Measurements from ENCODE around the gene AP1M2.

DNA sequence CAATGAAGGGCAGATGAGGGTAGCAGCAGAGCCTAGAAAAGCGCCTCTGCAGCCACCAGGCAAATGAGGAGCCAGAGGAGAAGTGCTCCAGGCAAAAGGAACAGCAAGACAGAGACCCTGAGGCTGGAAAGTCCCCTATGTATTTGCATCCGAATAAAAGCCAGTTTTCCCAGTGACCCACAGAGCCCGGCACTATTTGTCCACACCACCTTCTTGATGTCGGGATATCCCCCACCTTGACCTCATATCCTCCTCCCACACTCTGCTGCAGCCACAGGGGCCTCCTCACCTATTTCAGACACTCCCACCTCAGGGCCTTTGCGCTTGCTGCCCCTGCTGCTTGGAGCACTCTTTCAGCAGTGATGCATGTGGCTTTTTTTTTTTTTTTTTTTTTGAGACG, 36.8 kb downstream of the AP1M2 start:
- TF ChIP-seq GATA2 (IDR thresholded peaks at IDR 0.05; ENCODE audit: low read depth, low read length) (no peak), GATA3 (IDR thresholded peaks at IDR 0.05; ENCODE audit: low read depth, low read length) (no peak)

Measured in SH-SY5Y (cell line).